NCI-H2196 treated with DMSO at 0.1 percent for 48 hours (cell line): ENCODE results near the gene LRRC74B.

Experiments used
- DNase-seq: peaks from one replicate; lab custom pipeline; 2025; ENCODE audit not compliant: unreplicated experiment; lab: John Stamatoyannopoulos, UW

The LRRC74B gene

GRCh38 chr22:21013657-21014201, 32.0 kb upstream of the LRRC74B start:
- no peak for DNase-seq

- DNase-seq, result peak; percentile 77
These were observed 31.5 kb upstream of the LRRC74B start for GRCh38 chr22:21014202-21014725.

- peak; percentile 25 for DNase-seq
These were observed 30.9 kb upstream of the LRRC74B start, which contains the start of gene P2RX6 for GRCh38 chr22:21014726-21015465. Gene P2RX6, plus strand, starts transcription at chr22:21015165. Its CDS starts 10 bp downstream, at chr22:21015175.

GRCh38 chr22:21015466-21016006, 30.2 kb upstream of the LRRC74B start:
- DNase-seq, result no peak

- no peak for DNase-seq
These were observed 28.9 kb upstream of the LRRC74B start for GRCh38 chr22:21016644-21017420.

- DNase-seq, result no peak
These were observed 27.4 kb upstream of the LRRC74B start for GRCh38 chr22:21018314-21018713.

- no peak for DNase-seq
These were observed 24.8 kb upstream of the LRRC74B start for GRCh38 chr22:21020802-21021429.

- DNase-seq, result no peak
These were observed 23.2 kb upstream of the LRRC74B start for GRCh38 chr22:21022507-21022906.

GRCh38 chr22:21022955-21023614, 22.7 kb upstream of the LRRC74B start:
- DNase-seq, result no peak

GRCh38 chr22:21025266-21025665, 20.5 kb upstream of the LRRC74B start:
- DNase-seq, result no peak

GRCh38 chr22:21025763-21026755, 19.7 kb upstream of the LRRC74B start:
- no peak for DNase-seq

- DNase-seq, result peak; percentile 14
These were observed 18.7 kb upstream of the LRRC74B start for GRCh38 chr22:21026783-21027692.

GRCh38 chr22:21028277-21029251, 17.2 kb upstream of the LRRC74B start:
- no peak for DNase-seq

- DNase-seq, result no peak
These were observed 16.2 kb upstream of the LRRC74B start for GRCh38 chr22:21029486-21030025.

GRCh38 chr22:21030032-21030431, 15.7 kb upstream of the LRRC74B start:
- no peak for DNase-seq

GRCh38 chr22:21030621-21031544, 14.9 kb upstream of the LRRC74B start:
- no peak for DNase-seq
